DMS114 treated with DMSO at 0.1 percent for 48 hours (cell line): ENCODE data around the gene HACE1.
"Not testable (repeated sequence)": the region's sequence is repeated elsewhere in the genome, so short reads cannot be mapped to it uniquely, and the experiment has no call there.

Experiments
- DNase-seq: peaks from one replicate; lab custom pipeline; 2025; ENCODE audit not compliant: unreplicated experiment; lab: John Stamatoyannopoulos, UW

Gene HACE1, protein sequence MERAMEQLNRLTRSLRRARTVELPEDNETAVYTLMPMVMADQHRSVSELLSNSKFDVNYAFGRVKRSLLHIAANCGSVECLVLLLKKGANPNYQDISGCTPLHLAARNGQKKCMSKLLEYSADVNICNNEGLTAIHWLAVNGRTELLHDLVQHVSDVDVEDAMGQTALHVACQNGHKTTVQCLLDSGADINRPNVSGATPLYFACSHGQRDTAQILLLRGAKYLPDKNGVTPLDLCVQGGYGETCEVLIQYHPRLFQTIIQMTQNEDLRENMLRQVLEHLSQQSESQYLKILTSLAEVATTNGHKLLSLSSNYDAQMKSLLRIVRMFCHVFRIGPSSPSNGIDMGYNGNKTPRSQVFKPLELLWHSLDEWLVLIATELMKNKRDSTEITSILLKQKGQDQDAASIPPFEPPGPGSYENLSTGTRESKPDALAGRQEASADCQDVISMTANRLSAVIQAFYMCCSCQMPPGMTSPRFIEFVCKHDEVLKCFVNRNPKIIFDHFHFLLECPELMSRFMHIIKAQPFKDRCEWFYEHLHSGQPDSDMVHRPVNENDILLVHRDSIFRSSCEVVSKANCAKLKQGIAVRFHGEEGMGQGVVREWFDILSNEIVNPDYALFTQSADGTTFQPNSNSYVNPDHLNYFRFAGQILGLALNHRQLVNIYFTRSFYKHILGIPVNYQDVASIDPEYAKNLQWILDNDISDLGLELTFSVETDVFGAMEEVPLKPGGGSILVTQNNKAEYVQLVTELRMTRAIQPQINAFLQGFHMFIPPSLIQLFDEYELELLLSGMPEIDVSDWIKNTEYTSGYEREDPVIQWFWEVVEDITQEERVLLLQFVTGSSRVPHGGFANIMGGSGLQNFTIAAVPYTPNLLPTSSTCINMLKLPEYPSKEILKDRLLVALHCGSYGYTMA

DNA sequence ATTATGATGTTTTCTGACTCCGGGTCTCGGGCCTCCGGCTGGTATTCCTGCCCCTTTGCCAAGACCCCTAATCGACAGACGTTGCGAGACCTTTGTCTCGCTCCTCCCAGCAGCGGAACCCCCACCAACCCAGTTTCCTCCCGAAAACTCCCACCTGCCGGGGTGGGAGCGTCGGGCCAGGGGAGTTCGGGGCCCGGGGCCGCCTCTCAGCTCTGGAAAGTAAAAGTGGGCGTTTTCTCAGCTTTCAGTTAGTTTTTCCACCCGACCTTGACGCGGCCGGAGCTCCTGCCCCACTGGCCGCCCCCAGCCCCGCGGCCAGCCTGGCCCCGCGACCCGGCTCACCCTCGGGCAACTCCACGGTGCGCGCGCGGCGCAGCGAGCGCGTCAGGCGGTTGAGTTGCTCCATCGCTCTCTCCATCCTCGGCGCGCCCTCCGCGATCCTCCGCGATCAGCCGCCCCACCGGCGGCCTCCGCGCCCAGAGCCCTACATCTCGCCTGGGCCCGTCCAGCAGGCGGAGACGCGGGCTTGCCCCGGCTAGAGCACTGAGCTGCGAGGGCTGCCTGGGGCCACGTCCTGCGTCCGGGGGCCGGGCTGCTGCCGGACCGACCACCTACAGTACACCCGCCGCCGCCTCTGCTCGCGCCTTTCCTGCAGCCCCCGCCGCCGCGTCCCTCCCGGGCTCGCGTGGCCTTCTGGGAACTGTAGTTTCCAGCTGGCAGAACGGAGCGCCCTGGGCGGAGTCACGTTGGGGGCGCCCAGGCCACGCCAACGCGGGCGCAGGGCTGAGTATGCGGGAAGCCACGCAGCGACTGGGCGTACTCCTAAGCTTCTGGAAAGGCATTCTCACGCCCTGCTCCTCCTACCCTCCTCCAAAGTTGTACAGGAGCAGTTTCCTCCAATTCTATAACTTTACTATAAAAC is at the start of gene HACE1:
Gene HACE1 (minus strand): TSS at position 695 of the 922 bp plus-strand sequence. CDS start 277 bp downstream, at position 418.
- peak; percentile 81 for DNase-seq

DNA sequence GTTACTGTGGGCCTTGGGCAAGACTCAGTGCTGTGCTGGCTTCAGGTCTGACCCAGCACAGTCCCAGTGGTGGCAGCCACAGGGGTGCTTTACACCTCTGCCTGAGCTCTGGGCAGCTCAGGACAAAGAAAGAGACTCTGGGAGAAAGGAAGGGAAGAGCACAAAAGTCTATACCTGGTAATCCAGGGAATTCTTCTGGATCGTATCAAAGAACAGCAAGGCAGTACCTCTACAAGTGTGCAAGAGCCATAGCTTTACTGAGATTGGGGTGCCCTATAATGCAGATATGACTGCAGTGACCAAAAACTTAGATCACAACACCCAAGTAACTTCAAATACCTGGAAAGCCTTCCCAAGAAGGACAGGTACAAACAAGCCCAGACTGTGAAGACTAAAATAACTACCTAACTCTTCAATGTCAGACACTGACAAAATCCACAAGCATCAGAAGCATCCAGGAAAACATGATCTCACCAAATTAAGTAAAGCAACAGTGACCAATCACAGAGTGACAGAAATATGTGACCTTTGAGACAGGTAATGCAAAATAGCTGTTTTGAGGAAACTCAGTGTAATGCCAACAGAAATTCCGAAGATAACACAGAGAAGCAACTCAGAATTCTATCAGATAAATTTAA is 49.3 kb upstream of the HACE1 start:
- no peak for DNase-seq

DNA sequence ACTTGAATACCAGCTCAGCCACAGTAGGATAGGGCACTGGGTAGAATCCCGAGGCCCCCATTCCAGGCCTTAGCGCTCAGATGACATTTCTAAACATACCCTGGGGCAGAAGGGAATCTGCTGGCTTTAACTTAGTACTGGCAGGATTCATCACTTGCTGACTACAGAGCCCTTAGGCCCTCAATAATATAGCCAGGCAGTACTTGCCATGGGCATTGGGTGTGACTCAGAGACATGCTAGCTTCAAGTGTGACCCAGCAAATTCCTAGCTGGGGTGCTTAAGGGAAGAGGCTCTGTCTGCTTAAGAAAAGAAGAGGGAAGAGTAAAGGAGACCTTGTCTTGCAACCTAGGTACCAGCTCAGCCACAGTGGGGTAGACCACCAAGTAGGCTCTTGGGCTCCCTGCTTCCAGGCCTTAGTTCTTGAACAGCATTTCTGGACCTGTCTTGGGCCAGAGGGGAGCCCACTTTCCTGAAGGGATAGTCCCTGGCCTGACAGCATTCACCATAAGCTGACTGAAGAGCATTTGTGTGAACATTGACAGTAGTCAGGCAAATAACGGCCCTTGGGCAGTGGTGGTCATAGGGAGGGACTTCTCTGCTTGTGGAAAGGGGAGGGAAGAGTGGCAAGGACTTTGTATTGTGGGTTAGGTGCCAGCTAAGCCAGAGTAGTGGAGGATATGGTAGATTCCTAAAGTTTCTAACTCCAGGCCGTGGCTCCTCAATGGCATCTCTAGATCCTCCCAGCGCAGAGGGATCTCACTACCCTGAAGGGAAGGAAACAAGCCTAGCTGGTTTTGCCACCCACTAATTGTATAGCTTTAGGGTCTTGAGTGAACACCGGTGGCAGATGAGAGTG is 48.5 kb upstream of the HACE1 start:
- DNase-seq = no peak

DNA sequence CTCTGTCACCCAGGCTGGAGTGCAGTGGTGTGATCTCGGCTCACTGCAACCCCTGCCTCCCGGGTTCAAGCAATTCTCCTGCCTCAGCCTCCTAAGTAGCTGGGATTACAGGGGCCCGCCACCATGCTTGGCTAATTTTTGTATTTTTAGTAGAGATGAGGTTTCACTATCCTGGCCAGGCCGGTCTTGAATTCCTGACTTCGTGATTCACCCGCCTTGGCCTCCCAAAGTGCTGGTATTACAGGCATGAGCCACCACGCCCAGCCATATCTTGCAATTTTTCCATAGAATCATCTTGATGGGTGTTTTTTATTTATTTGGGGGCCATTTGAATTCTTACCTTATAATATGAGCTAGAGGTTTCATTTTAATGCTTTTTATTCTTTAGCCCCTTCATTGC is 39.2 kb upstream of the HACE1 start:
- not testable (repeated sequence) for DNase-seq

DNA sequence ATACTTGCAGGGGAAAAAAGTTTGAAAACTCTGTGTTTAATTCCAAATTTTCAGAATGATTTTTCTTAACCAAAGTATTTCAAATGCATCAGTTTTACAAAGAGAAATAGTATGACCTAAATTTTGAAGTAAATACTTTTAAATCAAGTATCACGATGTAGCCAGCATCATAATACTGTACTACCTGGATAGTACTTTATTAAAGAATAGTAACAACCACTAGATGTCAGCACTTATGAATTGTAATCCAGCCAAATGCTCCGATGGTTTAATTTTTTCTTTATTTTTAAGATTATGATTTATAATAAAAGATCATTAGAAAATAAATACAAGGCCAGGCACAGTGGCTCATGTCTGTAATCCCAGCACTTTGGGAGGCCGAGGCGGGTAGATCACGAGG is 37.2 kb upstream of the HACE1 start:
- peak; percentile 4 for DNase-seq

DNA sequence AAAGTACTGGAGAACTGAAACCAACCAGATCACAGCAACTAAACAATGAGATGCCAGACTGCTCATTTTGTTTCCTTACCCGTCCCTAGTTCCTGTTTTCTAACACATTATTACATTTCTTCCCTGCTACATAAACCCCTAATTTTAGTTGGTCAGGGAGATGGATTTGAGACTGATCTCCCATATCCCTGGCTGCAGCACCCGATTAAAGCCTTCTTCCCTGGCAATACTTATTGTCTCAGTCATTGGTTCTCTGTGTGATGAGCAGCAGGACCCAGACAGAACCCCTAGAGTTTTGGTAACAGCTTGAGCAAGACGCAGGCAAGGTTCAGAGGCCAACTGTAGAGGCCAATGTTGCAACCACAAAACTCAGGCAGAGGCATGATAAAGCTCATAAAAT is 28.3 kb upstream of the HACE1 start:
- no peak for DNase-seq

DNA sequence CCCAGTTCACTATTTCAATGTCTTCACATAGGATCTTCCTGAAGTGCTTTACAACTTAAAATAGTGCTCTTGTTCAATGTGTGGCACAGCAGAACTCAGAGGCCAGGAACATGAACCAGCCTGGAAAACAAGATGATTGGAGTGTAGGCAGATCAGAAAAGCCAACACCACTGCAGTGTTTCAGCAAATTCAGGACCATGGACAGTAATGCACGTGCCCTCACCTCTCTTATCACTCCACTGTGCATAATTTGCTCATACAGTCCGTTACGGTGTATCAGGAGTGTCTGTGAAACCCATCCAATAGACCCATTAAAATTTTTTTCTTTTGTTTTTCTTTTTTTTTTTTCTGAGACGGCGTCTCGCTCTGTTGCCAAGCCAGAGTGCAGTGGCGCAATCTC is 27.6 kb upstream of the HACE1 start:
- no peak for DNase-seq

DNA sequence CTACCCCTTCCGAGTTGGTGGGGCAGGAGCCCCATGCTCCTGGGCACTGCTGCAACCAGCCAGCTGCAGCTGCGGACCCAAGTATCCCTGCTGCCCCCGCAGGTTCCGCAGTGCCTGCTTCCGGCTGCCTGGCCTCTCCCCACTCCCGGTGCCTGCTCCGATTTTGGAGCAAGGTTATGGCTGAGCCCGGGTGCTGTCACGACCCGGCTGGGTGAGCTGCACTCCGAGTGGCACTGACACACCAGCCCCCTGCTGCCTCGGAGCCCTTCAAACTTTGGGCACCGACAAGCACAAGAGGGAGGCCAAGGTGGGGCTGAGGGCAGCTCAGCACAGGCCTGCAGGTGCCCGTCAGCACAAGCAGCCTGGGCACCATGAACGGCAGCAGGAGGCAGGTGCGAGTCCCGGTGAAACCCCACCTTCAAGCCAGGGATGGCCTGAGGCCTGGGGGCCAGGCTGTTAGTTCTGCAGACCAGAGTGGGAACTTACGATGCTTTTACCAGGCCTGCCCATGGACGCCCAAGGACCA is 25.9 kb upstream of the HACE1 start:
- no peak for DNase-seq

DNA sequence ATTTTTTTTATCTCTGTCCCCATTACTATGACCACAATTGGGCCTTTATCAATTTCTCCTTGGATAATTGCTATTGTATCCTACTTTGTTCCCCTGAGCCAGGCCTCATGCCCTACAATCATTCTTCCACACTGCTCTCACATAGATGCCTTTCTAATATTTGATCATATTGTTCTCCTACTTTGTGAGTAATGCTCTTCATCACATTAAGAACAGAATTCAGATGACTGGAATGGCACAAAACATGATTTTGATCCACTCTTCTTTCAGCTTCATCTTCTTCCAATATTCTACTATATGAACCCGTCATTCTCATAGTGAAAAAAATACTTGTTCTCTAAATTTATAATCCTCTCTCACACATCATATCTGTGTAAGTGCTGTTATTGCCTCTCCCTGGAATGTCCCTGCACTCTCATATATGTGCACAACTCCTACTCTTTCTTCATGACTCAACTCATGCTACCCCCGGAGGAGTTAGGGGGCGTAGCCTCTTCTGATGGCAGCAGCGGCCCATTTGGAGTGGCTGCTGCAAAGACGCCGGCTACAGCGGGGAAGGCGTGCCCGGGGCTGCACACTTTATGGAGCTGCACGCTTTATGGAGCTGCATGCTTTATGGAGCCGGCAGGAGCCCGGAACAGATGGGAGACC is 25.3 kb upstream of the HACE1 start:
- no peak for DNase-seq

DNA sequence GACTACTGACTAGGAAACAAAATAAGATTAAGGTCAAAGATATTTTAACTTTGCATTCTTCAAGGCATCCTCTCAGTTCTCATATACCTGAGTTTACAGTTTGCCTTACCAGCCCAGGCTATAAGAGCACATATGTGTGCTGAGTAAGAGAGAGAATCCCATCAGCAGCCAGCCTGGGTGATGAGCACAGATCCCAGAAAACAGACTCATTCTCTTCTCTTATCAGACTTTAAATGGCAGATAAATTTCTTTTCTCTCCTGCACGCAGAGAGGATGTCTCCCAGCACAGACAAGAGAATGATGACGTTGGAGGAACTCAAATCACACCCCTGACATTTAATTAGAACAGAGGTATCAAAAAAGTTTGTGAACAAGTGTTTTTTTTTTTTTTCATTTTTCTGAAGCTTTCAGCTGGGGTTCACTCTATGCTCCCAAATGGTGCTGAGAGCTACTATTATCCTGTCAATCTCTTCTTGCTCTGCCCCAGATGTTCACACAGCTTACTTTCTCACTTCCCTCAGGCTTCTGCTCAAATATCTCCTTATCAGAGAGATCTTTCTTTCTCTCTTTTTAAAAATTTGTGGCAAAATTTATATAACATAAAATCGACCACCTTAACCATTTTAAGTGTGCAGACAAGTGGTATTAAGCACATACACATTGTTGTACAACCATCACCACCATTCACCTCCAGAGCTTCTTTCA is 22.4 kb upstream of the HACE1 start:
- DNase-seq = no peak

DNA sequence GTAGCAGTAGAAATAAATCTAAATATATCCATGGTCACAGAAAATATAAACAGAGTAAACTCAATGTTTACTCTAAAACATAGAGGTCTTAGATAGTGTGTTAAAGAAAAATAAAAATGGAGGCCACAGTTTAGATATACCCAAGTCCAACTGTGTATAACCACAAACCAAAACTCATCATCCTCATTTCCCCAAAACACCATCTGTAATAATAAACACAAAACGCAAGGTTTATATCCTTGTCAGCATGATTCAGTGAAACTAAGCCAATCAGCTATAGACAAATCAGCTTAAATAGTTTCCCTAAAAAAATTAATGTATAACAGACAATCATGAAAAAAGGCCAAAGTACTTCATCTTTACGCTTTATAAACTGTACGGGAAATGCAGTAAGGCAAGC is 2.7 kb upstream of the HACE1 start:
- DNase-seq = no peak

DNA sequence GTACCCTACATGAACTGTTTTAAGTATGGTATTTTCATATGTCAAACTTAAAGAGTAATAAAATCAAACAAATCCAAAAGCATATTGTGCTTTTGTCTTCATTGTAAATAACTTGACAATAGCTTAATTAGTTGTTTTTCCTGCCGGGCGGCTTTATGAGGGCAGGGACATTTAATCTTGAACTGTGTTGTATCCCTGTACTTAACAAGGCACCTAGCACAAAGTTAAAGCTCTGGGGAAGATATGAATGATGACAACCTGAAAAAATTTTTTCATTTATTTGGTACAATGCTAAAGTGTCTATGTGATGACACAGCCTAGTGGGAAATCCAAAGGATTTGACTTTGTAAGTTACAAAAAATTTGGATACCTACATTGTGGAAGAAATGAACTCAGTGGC is 502 bp upstream of the HACE1 start:
- no peak for DNase-seq

DNA sequence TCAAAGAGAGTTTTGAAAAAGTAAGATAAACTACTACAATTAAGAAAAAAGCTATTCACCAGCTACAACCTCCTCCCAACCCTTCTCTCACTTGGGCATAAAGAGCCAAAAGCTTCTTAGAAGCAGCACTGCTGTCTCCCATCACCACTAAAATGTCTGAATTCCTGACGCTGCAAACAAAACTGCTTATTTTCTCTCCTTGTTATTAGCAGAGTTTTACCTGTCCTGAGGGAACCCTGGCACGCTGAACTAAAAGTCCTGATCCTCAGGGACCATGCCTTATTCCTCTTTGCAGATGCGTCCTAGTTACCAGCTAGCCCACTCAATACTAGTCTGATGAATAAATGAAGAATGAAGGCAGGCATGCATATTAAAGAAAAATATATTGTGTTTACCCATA is 1.1 kb downstream of the HACE1 start:
- DNase-seq = no peak

DNA sequence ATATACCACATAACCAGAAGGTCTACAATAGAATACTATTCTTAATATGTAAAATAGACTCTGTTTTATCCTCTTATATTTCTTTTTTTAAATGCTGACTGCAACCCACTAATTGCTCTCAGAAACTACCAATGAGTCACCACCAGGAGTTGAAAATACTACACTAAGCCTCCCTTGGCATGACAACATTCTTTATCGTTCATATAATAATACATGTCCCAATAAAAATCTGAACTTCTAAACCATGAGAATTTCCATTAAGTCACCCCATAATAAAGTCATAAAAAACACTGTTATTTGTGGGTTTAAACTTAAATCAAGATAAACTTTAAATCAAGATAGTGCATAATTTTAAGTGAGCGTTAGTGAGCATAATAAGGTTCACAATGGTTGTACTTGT is 4.2 kb downstream of the HACE1 start:
- DNase-seq = no peak

DNA sequence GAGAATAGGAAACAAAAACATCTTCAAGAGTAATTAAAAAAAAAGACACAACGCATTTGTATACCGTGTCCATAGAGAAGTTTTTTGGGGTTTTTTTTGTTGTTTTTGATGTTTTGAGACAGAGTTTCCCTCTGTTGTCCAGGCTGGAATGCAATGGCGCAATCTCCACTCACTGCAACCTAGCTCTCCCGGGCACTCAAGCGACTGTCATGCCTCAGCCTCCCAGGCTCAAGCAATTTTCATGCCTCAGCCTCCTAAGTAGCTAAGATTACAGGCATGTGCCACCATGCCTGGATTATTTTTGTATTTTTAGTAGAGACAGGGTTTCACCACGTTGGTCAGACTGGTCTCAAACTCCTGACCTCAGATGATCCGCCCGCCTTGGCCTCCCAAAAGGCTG is 12.0 kb downstream of the HACE1 start:
- not testable (repeated sequence) for DNase-seq

DNA sequence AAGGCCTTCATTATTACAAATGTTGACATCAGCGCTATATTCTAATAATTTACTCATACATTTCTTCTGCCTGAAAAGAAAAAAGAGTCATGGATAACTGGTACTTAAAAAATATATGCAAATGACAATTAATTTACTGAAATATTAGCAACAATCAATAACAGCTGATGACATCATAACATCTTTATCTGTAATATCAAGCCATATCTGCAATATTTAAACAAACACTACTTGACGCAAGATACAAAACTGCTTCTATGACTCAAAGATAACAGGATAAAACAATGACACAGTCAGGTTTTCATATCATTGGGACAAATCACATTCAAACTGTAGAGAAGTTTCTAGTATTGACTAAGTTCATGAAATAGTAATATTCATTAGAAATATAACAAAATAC is 16.5 kb downstream of the HACE1 start:
- DNase-seq = no peak

DNA sequence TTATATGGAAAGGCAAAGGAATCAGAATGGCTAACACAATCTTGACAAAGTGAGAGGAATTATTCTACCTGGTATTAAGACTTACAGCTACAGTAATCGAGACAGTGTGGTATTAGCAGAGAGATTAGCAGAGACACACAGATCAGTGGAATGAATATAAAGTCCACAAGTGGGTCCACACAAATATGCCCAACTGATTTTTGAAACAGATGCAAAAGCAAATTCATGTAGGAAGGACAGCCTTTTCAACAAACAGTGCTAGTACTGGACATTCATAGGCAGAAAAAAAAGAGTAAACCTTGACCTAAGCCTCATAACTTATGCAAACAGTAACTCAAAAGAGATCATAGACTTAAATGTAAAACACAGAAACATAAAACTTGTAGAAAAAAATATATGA is 22.6 kb downstream of the HACE1 start:
- DNase-seq = no peak

DNA sequence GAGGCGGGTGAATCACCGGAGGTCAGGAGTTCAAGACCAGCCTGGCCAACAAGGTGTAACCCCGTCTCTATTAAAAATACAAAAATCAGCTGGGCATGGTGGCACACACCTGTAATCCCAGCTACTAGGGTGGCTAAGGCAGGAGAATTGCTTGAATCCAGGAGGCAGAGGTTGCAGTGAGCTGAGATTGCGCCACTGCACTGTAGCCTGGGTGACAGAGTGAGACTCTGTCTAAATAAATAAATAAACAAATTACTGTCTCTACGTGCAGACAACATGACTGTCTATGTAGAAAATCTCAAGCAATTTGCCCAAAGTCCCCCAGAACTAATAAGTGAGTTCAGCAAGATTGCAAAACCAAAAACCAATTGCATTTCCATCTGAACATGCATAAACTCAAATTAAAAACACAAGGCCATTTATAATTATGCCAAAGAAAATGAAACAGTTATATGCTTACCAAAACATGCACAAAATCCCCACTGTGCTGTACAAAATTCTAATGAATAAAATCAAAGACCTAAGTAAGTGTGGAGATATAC is 23.2 kb downstream of the HACE1 start:
- not testable (repeated sequence) for DNase-seq
